NCI-H1048 (cell line): ENCODE results near the gene POLR1A.

Experiments used
- DNase-seq: peaks from one replicate; lab custom pipeline; 2025; lab: John Stamatoyannopoulos, UW

Gene POLR1A

GRCh38 chr2:86097114-86097896, 8.4 kb downstream of the POLR1A start:
- DNase-seq, result no peak

GRCh38 chr2:86094229-86094628, 11.5 kb downstream of the POLR1A start:
- DNase-seq, result no peak

GRCh38 chr2:86087936-86088850, 17.5 kb downstream of the POLR1A start:
- DNase-seq, result no peak

GRCh38 chr2:86082756-86083155, 22.9 kb downstream of the POLR1A start:
- DNase-seq, result no peak

- no peak for DNase-seq
These were observed 24.0 kb downstream of the POLR1A start for GRCh38 chr2:86081724-86082123.

- DNase-seq, result peak; percentile 41
These were observed 25.4 kb downstream of the POLR1A start for GRCh38 chr2:86079981-86080911.

- no peak for DNase-seq
These were observed 26.7 kb downstream of the POLR1A start for GRCh38 chr2:86078774-86079545.

- no peak for DNase-seq
These were observed 29.8 kb downstream of the POLR1A start for GRCh38 chr2:86075886-86076285.

- no peak for DNase-seq
These were observed 30.9 kb downstream of the POLR1A start for GRCh38 chr2:86074811-86075210.

- DNase-seq, result no peak
These were observed 31.4 kb downstream of the POLR1A start for GRCh38 chr2:86074256-86074655.

- no peak for DNase-seq
These were observed 32.5 kb downstream of the POLR1A start for GRCh38 chr2:86073225-86073624.

GRCh38 chr2:86072271-86072858, 33.3 kb downstream of the POLR1A start:
- no peak for DNase-seq

- no peak for DNase-seq
These were observed 34.8 kb downstream of the POLR1A start for GRCh38 chr2:86070868-86071267.

GRCh38 chr2:86069783-86070339, 35.8 kb downstream of the POLR1A start:
- DNase-seq, result no peak

- DNase-seq, result no peak
These were observed 36.5 kb downstream of the POLR1A start for GRCh38 chr2:86069091-86069685.

GRCh38 chr2:86068648-86069047, 37.0 kb downstream of the POLR1A start:
- DNase-seq, result no peak

GRCh38 chr2:86068136-86068588, 37.5 kb downstream of the POLR1A start:
- DNase-seq, result no peak

- no peak for DNase-seq
These were observed 38.8 kb downstream of the POLR1A start for GRCh38 chr2:86066915-86067314.

- DNase-seq, result no peak
These were observed 39.6 kb downstream of the POLR1A start for GRCh38 chr2:86066007-86066578.

- DNase-seq, result no peak
These were observed 40.2 kb downstream of the POLR1A start for GRCh38 chr2:86065512-86065911.
